Measurements from ENCODE around the gene CLASRP. TPM values are rescaled to one million over a fixed set of nuclear protein-coding genes. Genes with fewer than 3 reads are reported as not detected.
"Not testable (repeated sequence)": the region's sequence is repeated elsewhere in the genome, so short reads cannot be mapped to it uniquely, and the experiment has no call there.

The CLASRP gene, protein sequence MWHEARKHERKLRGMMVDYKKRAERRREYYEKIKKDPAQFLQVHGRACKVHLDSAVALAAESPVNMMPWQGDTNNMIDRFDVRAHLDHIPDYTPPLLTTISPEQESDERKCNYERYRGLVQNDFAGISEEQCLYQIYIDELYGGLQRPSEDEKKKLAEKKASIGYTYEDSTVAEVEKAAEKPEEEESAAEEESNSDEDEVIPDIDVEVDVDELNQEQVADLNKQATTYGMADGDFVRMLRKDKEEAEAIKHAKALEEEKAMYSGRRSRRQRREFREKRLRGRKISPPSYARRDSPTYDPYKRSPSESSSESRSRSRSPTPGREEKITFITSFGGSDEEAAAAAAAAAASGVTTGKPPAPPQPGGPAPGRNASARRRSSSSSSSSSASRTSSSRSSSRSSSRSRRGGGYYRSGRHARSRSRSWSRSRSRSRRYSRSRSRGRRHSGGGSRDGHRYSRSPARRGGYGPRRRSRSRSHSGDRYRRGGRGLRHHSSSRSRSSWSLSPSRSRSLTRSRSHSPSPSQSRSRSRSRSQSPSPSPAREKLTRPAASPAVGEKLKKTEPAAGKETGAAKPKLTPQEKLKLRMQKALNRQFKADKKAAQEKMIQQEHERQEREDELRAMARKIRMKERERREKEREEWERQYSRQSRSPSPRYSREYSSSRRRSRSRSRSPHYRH
- 109 TPM for total RNA-seq

GRCh38 chr19:45038931-45039893 lies at the start of gene CLASRP:
TSS of gene CLASRP (plus strand) at chr19:45039045. CDS start at chr19:45040213, 1,168 bp downstream.
- intact Hi-C loops (cut with DNase I), result no loop called here
- ATAC-seq (peak; percentile 98), DNase-seq (ENCODE audit: low spot score) (peak; percentile 96)

DNA sequence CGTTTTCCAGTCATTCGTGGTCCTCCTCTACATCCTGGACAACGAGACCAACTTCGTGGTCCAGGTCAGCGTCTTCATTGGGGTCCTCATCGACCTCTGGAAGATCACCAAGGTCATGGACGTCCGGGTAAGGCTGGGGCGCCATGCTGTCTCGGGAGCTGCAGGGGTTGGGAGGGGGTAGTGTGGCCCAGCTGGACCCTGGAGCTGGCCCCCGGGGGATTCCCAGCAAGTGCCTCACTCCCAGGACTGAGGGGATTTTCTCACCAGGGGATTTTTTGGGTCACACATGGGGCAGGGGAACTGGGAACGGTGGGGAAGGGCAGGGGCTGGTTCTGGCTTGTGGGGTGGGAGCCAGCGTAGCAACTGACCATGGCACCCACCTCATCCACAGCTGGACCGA lies 48.4 kb upstream of the CLASRP start:
- no peak for DNase-seq (ENCODE audit: low spot score)
- ATAC-seq, result no peak

GRCh38 chr19:44990966-44991365 lies 47.9 kb upstream of the CLASRP start:
- DNase-seq (ENCODE audit: low spot score) (no peak), ATAC-seq (no peak)
- intact Hi-C loops (cut with DNase I), result no loop called here

More for the DNA sequence above, 48.4 kb upstream of the CLASRP start:
- intact Hi-C loops (cut with DNase I), result no loop called here

DNA sequence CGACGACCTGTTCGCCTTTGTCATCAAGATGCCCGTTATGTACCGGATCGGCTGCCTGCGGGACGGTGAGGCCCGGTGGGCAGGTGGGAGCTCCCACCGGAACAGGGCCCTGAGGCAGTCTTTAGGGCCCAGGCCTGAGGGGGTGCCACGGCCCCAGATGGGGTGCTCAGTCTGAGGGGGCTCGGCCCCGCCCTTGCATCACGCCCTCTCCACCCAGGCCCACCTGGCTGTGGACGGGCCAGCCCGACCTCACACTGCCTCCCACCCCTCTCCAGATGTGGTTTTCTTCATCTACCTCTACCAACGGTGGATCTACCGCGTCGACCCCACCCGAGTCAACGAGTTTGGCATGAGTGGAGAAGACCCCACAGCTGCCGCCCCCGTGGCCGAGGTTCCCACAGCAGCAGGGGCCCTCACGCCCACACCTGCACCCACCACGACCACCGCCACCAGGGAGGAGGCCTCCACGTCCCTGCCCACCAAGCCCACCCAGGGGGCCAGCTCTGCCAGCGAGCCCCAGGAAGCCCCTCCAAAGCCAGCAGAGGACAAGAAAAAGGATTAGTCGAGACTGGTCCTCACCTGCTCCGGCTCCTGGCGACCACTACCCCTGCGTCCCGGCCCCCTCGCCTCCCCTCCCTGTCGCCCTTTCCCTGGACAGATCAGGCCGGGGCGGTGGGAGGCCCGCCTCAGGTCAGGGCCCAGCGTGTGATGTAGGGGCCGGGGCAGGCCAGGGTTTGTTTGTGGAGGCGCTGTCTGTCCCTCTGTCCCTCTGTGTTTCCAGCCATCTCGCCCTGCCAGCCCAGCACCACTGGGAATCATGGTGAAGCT lies 46.3 kb upstream of the CLASRP start:
- ATAC-seq (no peak), DNase-seq (ENCODE audit: low spot score) (no peak)
- intact Hi-C loops (cut with DNase I), result no loop called here

DNA sequence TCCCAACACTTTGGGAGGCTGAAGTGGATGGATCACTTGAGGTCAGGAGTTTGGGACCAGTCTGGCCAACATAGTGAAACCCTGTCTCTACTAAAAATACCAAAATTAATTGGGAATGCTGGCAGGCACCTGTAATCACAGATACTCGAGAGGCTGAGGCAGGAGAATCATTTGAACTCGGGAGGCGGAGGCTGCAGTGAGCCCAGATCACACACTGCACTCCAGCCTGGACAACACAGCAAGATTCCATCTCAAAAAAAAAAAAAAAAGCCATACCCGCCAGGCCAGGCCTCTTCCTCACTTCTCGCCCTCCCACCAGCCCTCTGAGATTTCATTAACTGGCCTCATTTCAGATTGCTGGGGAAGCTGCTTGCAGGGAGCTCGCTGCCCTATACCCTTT lies 45.3 kb upstream of the CLASRP start:
- no peak for ATAC-seq
- intact Hi-C loops (cut with DNase I), result no loop called here
- no peak for DNase-seq (ENCODE audit: low spot score)

DNA sequence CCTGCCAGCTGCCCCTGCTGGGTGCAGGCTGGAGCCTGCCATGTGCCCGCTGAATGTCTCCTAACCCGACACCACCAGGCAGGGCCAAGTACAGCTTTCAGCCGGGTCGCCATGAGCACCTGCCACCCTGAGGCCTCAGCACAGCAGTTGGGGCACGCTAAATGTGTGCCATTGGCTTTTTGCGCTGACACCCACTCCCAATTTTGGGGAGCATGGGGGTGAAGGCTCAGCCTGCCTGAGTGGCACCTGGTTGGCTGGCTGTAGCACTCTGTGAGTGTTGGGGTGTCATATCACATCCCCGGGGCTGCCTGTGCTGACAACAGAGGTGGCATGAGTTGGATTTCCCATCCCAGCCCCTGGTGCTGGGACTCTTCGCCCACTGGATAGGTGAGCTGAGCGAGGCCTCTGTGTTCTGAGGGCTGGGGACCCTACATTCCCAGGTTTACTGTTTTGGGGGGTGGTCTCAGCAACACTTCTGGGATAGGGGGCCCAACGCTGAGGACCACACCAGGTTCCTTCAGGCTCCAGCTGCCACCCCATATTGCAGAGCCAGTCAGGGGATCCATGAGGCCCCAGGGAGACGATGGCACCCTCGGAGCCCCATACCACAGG lies 44.8 kb upstream of the CLASRP start:
- DNase-seq (ENCODE audit: low spot score), result no peak
- intact Hi-C loops (cut with DNase I), result no loop called here
- no peak for ATAC-seq

- intact Hi-C loops (cut with DNase I), result no loop called here
- ATAC-seq, result no peak
- DNase-seq (ENCODE audit: low spot score), result no peak
Measured at GRCh38 chr19:44998025-44998424, 40.8 kb upstream of the CLASRP start.

DNA sequence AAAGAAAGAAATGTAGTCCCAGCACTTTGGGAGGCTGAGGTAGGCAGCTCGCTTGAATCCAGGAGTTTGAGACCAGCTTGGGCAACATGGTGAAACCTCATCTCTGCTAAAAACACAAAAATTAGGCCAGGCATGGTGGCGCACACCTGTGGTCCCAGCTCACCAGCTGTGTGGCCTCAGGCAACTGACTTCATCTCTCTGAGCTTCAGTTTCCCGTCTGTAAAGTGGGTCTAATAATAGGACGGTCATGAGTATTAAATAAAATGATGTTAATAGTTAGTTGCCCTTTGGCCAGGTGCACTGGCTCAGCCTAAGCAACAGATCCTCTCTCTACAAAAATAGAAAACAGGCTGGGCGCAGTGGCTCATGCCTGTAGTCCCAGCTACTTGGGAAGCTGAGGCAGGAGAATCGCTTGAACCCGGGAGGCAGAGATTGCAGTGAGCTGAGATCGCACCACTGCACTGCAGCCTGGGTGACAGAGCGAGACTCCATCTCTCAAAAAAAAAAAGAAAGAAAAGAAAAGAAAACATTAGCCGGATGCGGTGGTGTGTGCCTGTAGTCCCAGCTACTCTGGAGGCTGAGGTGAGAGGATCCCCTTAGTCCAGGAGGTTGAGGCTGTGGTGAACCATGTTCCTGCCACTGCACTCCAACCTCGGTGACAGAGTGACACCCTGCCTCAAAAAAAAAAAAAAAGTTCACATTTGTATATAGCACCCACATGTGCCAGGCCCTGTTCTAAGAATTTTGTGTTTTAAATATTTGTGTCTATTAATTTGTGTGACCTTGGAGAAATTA lies 39.5 kb upstream of the CLASRP start:
- intact Hi-C loops (cut with DNase I); ATAC-seq; DNase-seq (ENCODE audit: low spot score): not testable (repeated sequence)

DNA sequence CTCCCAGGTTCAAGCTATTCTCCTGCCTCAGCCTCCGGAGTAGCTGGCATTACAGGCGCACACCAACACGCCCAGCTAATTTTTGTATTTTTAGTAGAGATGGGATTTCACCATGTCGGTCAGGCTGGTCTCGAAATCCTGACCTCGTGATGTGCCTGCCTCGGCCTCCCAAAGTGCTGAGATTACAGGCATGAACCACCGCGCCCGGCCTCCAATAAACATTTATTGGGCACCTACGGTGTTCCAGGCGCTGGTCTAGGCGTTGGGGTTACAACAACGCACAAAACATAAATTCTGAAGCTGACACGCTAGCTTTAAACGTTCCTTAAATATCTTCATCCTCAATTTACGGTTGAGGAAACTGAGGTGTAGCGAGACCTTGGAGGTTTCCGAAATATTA lies 38.2 kb upstream of the CLASRP start:
- DNase-seq (ENCODE audit: low spot score); ATAC-seq; intact Hi-C loops (cut with DNase I): not testable (repeated sequence)

GRCh38 chr19:45001087-45001739 lies 37.6 kb upstream of the CLASRP start, which contains the start of gene RELB:
TSS of gene RELB (plus strand) at chr19:45001464. CDS start at chr19:45001580, 116 bp downstream.
- intact Hi-C loops (cut with DNase I), result no loop called here
- DNase-seq (ENCODE audit: low spot score), result peak; percentile 99
- peak; percentile 69 for ATAC-seq

DNA sequence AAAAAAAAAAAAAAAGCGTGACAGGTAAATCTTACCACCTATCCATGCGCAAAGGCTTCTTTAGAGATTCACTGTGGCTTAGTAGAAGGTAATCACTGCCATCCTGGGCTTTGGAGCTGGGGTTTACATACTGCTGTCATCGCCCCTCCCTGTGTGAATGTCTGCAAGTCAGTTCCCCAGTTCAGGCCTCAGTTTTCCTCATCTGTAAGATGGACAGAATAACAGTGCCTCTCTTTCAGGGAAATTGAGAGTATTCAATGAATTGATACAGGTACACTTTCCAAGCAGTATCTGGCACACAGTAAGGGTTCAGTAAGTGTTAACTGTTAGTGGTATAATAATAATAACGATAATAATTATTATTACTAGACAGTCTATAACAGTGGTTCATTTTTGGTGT lies 35.4 kb upstream of the CLASRP start:
- intact Hi-C loops (cut with DNase I), result no loop called here
- no peak for ATAC-seq
- DNase-seq (ENCODE audit: low spot score), result no peak

DNA sequence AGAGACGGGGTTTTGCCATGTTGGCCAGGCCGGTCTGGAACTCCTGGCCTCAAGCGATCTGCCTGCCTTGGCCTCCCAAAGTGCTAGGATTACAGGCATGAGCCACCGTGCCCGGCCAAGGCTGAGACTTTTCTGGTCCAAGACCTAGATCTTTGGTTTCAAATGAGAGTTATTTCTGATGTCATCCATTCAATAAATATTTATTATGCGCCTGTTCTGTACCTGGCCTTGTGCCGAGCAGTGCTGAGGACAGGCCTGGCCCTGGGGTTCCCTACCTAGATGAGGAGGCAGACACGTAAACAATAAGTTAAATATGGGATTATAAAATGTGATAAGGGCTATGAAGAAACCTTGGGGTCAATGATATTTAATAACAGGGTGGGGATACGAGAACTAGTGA lies 33.1 kb upstream of the CLASRP start:
- intact Hi-C loops (cut with DNase I), result no loop called here
- DNase-seq (ENCODE audit: low spot score), result no peak
- ATAC-seq, result no peak

DNA sequence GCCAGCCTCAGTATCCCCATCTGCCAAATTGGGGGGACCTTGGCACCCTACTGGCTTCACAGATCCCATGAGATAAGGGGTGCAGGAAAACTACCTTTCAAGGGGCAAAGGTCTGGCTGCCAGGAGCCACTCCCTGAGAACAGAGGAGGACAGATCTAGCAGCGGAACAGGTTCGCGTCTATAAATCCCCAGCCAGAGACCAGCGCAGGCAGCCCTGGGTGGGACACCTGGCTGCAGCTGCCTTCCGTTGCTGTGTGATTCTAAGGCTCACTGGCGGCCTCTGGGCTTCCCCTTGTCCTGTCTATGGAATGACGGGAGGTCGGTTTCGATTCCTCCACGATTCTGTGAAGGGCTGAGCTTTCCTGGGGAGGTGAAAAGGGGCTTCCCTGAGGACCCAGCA lies 30.3 kb upstream of the CLASRP start:
- DNase-seq (ENCODE audit: low spot score) (no peak), ATAC-seq (no peak)
- intact Hi-C loops (cut with DNase I), result no loop called here

DNA sequence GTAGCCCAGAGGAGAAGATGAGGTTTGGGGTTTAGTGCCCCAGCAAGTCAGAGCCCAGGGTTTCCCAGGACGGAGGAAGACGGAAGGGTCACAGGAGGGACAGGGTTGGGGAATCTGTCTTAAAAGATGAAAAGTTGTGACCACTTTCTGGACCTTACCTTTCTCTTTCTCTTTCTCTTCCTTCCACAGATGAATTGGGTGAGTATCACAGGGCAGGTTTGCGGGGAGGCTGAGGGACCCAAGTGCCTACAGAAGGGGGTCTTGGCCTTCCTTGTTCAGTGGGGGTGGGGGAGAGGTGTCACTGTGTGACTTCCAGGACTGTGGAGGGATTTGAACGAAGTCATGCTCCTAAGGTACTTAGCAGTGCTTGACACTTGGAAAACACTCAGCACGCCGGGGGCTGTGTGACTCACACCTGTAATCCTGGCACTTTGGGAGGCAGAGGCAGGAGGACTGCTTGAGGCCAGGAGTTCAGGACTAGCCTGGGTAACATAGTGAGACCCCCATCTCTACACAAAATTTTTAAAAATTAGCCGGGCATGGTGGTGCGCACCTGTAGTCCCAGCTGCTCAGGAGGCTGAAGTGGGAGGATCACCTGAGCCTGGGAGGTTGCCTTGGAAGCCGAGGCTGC lies 29.1 kb upstream of the CLASRP start:
- ATAC-seq, result no peak
- no peak for DNase-seq (ENCODE audit: low spot score)
- intact Hi-C loops (cut with DNase I), result no loop called here

GRCh38 chr19:45010306-45010705 lies 28.5 kb upstream of the CLASRP start:
- ATAC-seq (no peak), DNase-seq (ENCODE audit: low spot score) (no peak)
- intact Hi-C loops (cut with DNase I), result no loop called here

DNA sequence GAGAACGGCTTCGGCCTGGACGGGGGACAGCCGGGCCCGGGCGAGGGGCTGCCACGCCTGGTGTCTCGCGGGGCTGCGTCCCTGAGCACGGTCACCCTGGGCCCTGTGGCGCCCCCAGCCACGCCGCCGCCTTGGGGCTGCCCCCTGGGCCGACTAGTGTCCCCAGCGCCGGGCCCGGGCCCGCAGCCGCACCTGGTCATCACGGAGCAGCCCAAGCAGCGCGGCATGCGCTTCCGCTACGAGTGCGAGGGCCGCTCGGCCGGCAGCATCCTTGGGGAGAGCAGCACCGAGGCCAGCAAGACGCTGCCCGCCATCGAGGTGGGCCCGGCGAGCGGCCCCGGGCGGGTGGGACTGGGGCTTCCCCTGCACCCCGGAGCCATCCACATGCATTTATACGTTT lies 26.9 kb upstream of the CLASRP start:
- intact Hi-C loops (cut with DNase I), result no loop called here
- DNase-seq (ENCODE audit: low spot score), result no peak
- no peak for ATAC-seq
